Keratinocyte (primary cell): ENCODE data around the gene SCNN1A.

ENCODE experiments used
- CTCF ChIP-seq, 3 experiments: IDR thresholded peaks in 1 of 3; conservative IDR thresholded peaks in 1 of 3; optimal IDR thresholded peaks in 1 of 3; 2 replicates in 2 of 3; 3 replicates in 1 of 3; pipeline versions ENCODE3 to v1.5.1; 2011; ENCODE audit warnings: low read length in 3 of 3, mild to moderate bottlenecking in 3 of 3, moderate library complexity in 2 of 3, control low read depth in 1 of 3, inconsistent platforms in 1 of 3; ENCODE audit not compliant: insufficient read depth in 2 of 3; ENCODE audit errors: extremely low read depth in 1 of 3
- EZH2 ChIP-seq: IDR thresholded peaks from one replicate; pipeline ENCODE4 v1.6.1; 2012; ENCODE audit warnings: inconsistent platforms, mild to moderate bottlenecking, low read length, moderate library complexity

GRCh38 chr12:6396031-6396430 lies 20.7 kb upstream of the SCNN1A start:
- no peak for TF ChIP-seq CTCF (optimal IDR thresholded peaks at IDR 0.05 in 1 of 3, IDR thresholded peaks at IDR 0.05 in 1 of 3, conservative IDR thresholded peaks at IDR 0.05 in 1 of 3; ENCODE audit: extremely low read depth in 1 of 3, insufficient read depth in 2 of 3, low read length in 3 of 3)
- no peak for TF ChIP-seq EZH2
